CD4-positive, alpha-beta memory T cell (primary cell): ENCODE measurements around the gene PPP1R12B. TPM values are rescaled to one million over a fixed set of nuclear protein-coding genes. Genes with fewer than 3 reads are reported as not detected.
"Not testable (repeated sequence)": the region's sequence is repeated elsewhere in the genome, so short reads cannot be mapped to it uniquely, and the experiment has no call there.

Experiments
- CTCF ChIA-PET: fragments of 350-600 bp; sonication (Branson Sonifier 250); formaldehyde crosslinking; loops from one replicate; lab custom pipeline; 2021; ENCODE audit warnings: inconsistent platforms; ENCODE audit not compliant: partially characterized antibody; lab: Charles Lee
- POLR2A ChIA-PET: fragments of 350-600 bp; sonication (Branson Sonifier 250); formaldehyde crosslinking; loops from one replicate; lab custom pipeline; 2021; ENCODE audit not compliant: partially characterized antibody; lab: Charles Lee
- DNase-seq, 5 donors: peaks; one replicate each; pipeline versions ENCODE4 v3.0.0 to v3.0.0-alpha.2; 2020 to 2022; ENCODE audit warnings: mixed read lengths in 1 of 5
- H3K27ac ChIP-seq: one replicate; pipeline ENCODE4 v1.7.0; 2013; ENCODE audit warnings: low read depth, low read length
- H3K27me3 ChIP-seq: 2 replicates; pipeline ENCODE4 v1.7.0; 2013; ENCODE audit warnings: mild to moderate bottlenecking, low read length, moderate library complexity; ENCODE audit not compliant: insufficient read depth
- H3K36me3 ChIP-seq: 2 replicates; pipeline ENCODE4 v1.7.0; 2013; ENCODE audit warnings: mild to moderate bottlenecking, low read length, moderate library complexity; ENCODE audit not compliant: insufficient read depth
- H3K4me1 ChIP-seq: 2 replicates; pipeline ENCODE4 v1.7.0; 2013; ENCODE audit warnings: mild to moderate bottlenecking, low read length, moderate library complexity; ENCODE audit not compliant: insufficient read depth
- H3K4me3 ChIP-seq, 2 donors: one replicate each; pipeline ENCODE4 v1.7.0; 2013; ENCODE audit warnings: low read length in 2 of 2, mild to moderate bottlenecking in 1 of 2
- H3K9me3 ChIP-seq, 2 donors: one replicate each; pipeline ENCODE4 v1.7.0; 2013; ENCODE audit warnings: low read length in 2 of 2, control low read depth in 1 of 2; ENCODE audit not compliant: control insufficient read depth in 1 of 2
- H3K27ac Mint-ChIP-seq, 7 donors: one replicate each; pipeline ENCODE4 v1.8.0; 2020 to 2021; ENCODE audit warnings: mixed read lengths in 7 of 7, mild to moderate bottlenecking in 6 of 7, inconsistent platforms in 3 of 7, moderate library complexity in 3 of 7
- H3K27me3 Mint-ChIP-seq, 2 donors: one replicate each; pipeline ENCODE4 v1.8.0; 2020 to 2021; ENCODE audit warnings: mixed read lengths in 2 of 2
- H3K36me3 Mint-ChIP-seq, 2 donors: one replicate each; pipeline ENCODE4 v1.8.0; 2020 to 2021; ENCODE audit warnings: mixed read lengths in 2 of 2, inconsistent platforms in 1 of 2, mild to moderate bottlenecking in 1 of 2
- H3K4me1 Mint-ChIP-seq, 4 donors: one replicate each; pipeline ENCODE4 v1.8.0; 2020 to 2021; ENCODE audit warnings: mixed read lengths in 4 of 4, mild to moderate bottlenecking in 1 of 4
- H3K4me3 Mint-ChIP-seq, 8 donors: one replicate each; pipeline ENCODE4 v1.8.0; 2020 to 2021; ENCODE audit warnings: mixed read lengths in 8 of 8, mild to moderate bottlenecking in 7 of 8, moderate library complexity in 6 of 8, inconsistent platforms in 3 of 8
- H3K9me3 Mint-ChIP-seq, 8 donors: one replicate each; pipeline ENCODE4 v1.8.0; 2020 to 2021; ENCODE audit warnings: mixed read lengths in 8 of 8, mild to moderate bottlenecking in 5 of 8, inconsistent platforms in 3 of 8, moderate library complexity in 1 of 8
- intact Hi-C: fragments of 100-400 bp; cut with micrococcal nuclease; formaldehyde crosslinking; loops from one replicate; pipeline ENCODE4 v1.15.1; 2023
- polyA plus RNA-seq, 2 donors: library from polyadenylated mRNA; unstranded; fragments of 300-500 nt; fragmentation: Illumina TruSeq; gene quantifications; one replicate each; pipeline ENCODE4 v1.2.3, GENCODE V29; 2021
- total RNA-seq, 2 experiments: library from RNA; stranded (reverse); gene quantifications; one replicate each; pipeline ENCODE4 v1.2.3, GENCODE V29; 2021

The PPP1R12B gene
- total and polyA plus RNA-seq, 4 experiments from 2014 or later, result 1.9 to 33.7 (median 17.0) TPM

DNA sequence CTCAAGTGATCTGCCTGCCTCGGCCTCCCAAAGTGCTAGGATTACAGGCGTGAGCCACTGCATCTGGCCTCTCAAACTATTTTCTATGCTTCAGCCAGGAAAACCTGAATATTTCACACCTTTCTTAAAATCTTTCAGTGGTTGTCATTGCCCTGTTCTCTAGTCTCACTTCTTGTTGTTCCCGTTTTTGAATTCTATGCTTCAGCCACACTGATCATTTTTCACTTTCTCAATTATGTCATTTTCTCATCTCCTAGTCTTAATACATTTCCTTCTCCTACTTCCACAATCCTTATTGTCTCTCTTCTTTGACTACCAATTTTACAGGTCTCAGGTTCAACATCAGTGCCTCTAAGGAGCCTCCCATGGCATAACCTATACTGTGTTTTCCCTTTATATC lies 26.7 kb downstream of the PPP1R12B start:
- H3K9me3 Mint-ChIP-seq, CTCF ChIA-PET, H3K4me3 ChIP-seq, POLR2A ChIA-PET, H3K4me3 Mint-ChIP-seq, H3K36me3 Mint-ChIP-seq, H3K27me3 ChIP-seq, H3K9me3 ChIP-seq, intact Hi-C loops, H3K36me3 ChIP-seq, DNase-seq, H3K27me3 Mint-ChIP-seq, H3K4me1 ChIP-seq, H3K27ac ChIP-seq: not testable (repeated sequence)
- Mint-ChIP-seq H3K4me1 (peaks cover 14 to 24% (median 19%) of the 10 kb centered on the region in 4 donors), H3K27ac (peak overlapping the region in 2 of 7 donors; percentile 61 to 76)

DNA sequence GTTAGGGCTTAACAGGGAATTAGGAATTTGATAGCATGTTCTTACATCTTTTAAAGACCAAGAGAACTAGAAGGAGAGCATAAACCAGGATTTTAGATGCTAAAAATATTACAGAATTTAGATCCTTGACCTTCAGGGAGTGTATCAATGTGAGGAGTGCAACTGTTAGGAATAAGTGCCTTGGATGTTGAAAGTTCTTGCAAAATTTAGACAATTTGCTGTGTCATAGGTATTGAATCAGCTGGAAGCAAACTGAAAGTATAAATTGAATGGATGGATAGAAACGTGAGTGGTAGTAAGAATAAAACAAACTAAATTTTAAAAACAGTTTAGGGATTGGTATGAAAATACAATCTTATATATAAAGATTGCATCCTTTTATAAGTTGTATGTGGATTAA lies 27.7 kb downstream of the PPP1R12B start:
- no peak overlapping the region for H3K4me3 Mint-ChIP-seq
- peaks cover 0 to 4% of the 10 kb centered on the region in 2 donors for H3K36me3 Mint-ChIP-seq
- DNase-seq, result no peak

DNA sequence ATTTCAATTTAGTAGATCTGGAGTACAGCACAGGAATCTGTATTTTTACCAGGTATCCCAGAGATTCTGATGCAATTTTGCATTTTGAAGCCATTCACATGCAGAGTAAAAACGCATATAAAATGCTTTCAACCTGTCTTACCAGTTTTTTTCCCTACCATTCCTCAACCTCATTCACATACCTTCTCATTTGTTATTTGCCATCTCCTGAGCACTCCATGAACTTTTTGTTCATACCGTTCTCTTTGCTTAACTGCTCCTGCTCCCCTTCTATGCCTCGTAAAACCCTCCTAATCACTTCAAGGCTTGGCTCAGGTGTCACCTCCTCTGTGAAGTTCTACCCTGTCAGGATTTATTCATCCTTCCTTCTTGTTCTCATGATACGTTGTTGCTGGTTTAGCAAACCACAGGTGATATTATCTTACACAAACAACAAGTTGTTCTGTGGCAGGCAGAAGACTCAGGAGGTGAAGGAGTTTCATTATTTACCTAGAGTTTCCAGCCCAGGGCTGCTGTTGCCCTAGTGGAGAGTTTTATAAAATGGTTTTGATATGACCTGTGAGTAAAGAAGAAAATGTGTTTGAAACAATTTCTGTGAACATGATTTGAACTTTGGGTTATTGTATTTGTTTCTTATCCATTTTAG lies 31.5 kb downstream of the PPP1R12B start:
- H3K36me3 Mint-ChIP-seq, H3K27me3 Mint-ChIP-seq, H3K36me3 ChIP-seq, CTCF ChIA-PET, H3K27ac ChIP-seq, intact Hi-C loops, H3K9me3 Mint-ChIP-seq, H3K9me3 ChIP-seq, H3K27me3 ChIP-seq, H3K4me3 ChIP-seq: not testable (repeated sequence)
- H3K4me1 ChIP-seq, result peaks cover 16% of the 10 kb centered on the region
- peaks cover 21 to 38% (median 29%) of the 10 kb centered on the region in 4 donors for H3K4me1 Mint-ChIP-seq
- peak overlapping the region; percentile 5 to 93 (median 73) for H3K27ac Mint-ChIP-seq
- peak overlapping the region; percentile 10 to 84 (median 56) for H3K4me3 Mint-ChIP-seq
- POLR2A ChIA-PET, result interaction anchor here (1.2 kb wide), 1 partner anchor 31 kb away, joined by 4 read pairs; the partner anchor contains the start of gene PPP1R12B
- DNase-seq, result peak; percentile 27 to 57 (median 37)

More for the DNA sequence above, 27.7 kb downstream of the PPP1R12B start:
- Histone ChIP-seq H3K9me3 (no peaks in the 10 kb centered on the region), H3K27me3 (no peaks in the 10 kb centered on the region), H3K36me3 (no peaks in the 10 kb centered on the region), H3K27ac (no peak overlapping the region), H3K4me3 (no peak overlapping the region), H3K4me1 (peaks cover 16% of the 10 kb centered on the region)
- Mint-ChIP-seq H3K27ac (peak overlapping the region in 1 of 7 donors; percentile 6), H3K27me3 (no peaks in the 10 kb centered on the region), H3K9me3 (peaks cover 0 to 4% (median 0%) of the 10 kb centered on the region in 8 donors), H3K4me1 (peaks cover 21 to 33% (median 28%) of the 10 kb centered on the region in 4 donors)
- intact Hi-C loops, result no loop called here
- CTCF ChIA-PET, result interaction anchor here (0.6 kb wide), 1 partner anchor 343 kb away, joined by 3 read pairs; no protein-coding TSS in a partner anchor
- POLR2A ChIA-PET, result no interaction called here

DNA sequence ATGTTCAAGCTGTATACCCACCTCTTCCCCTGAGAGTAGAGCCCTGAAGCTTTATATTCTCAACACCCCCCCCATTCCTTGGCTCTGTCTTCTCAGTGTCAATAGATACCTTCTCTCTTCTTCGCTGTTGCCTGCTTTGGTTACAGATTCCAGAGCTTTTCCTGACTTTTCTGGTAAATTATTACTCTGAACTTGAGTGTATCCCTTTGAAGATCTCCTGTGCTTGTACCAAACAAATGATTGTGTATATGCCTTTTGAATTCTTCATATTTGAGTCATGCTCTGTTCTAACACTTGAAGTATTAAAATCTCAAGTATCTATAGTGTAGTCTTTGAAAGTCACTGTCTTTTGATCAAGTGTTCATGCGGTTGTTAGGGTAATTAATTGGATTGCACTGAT lies 32.0 kb downstream of the PPP1R12B start:
- peaks cover 18 to 34% (median 27%) of the 10 kb centered on the region in 4 donors for H3K4me1 Mint-ChIP-seq
- CTCF ChIA-PET, H3K27ac ChIP-seq, H3K9me3 ChIP-seq, H3K27me3 ChIP-seq, H3K9me3 Mint-ChIP-seq, H3K36me3 Mint-ChIP-seq, DNase-seq, H3K4me3 ChIP-seq, H3K36me3 ChIP-seq, intact Hi-C loops, H3K27me3 Mint-ChIP-seq: not testable (repeated sequence)
- POLR2A ChIA-PET, result interaction anchor here (1.2 kb wide), 1 partner anchor 32 kb away, joined by 4 read pairs; the partner anchor contains the start of gene PPP1R12B
- H3K4me3 Mint-ChIP-seq, result peak overlapping the region in 5 of 8 donors; percentile 10 to 78 (median 58)
- H3K4me1 ChIP-seq, result peaks cover 16% of the 10 kb centered on the region
- H3K27ac Mint-ChIP-seq, result peak overlapping the region in 5 of 7 donors; percentile 36 to 93 (median 76)

DNA sequence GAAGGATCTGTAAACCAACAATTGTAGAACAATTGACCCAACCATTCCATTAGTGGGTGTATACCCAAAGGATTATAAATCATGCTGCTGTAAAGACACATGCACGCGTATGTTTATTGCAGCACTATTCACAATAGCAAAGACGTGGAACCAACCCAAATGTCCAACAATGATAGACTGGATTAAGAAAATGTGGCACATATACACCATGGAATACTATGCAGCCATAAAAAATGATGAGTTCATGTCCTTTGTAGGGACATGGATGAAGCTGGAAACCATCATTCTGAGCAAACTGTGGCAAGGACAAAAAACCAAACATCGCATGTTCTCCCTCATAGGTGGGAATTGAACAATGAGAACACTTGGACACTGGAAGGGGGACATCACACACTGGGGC lies 33.4 kb downstream of the PPP1R12B start:
- intact Hi-C loops, H3K27me3 ChIP-seq, H3K9me3 ChIP-seq, H3K36me3 Mint-ChIP-seq, H3K9me3 Mint-ChIP-seq, H3K4me3 ChIP-seq, H3K27me3 Mint-ChIP-seq, H3K36me3 ChIP-seq, H3K27ac ChIP-seq, H3K27ac Mint-ChIP-seq, POLR2A ChIA-PET, H3K4me3 Mint-ChIP-seq, DNase-seq: not testable (repeated sequence)
- peaks cover 16% of the 10 kb centered on the region for H3K4me1 ChIP-seq
- H3K4me1 Mint-ChIP-seq, result peaks cover 16 to 30% (median 24%) of the 10 kb centered on the region in 4 donors
- CTCF ChIA-PET, result interaction anchor here (1.0 kb wide), 1 partner anchor 227 kb away, joined by 3 read pairs; no protein-coding TSS in a partner anchor

DNA sequence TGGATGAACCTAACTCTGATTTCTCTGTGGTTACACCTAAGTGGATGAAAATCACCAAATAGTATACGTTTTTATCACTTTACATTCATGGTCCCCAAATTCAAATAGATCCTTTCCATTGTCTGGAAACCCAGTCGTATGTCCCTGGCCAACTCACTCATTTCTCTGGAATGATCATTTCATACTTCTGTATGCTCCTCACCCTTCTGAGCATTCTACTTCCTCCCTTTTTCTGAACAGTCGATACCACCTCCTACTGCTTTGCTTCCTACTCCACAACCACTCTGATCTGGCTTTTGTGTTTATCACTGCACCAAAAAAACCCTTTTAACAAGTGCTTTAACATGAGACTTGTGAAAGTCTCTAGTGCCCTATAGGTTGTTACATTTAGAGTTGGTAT lies 47.3 kb downstream of the PPP1R12B start:
- POLR2A ChIA-PET, H3K4me3 Mint-ChIP-seq, CTCF ChIA-PET, H3K4me3 ChIP-seq, H3K9me3 ChIP-seq, H3K4me1 ChIP-seq, H3K27me3 Mint-ChIP-seq, H3K27ac ChIP-seq, H3K36me3 ChIP-seq, H3K36me3 Mint-ChIP-seq, H3K27me3 ChIP-seq, intact Hi-C loops, DNase-seq, H3K9me3 Mint-ChIP-seq: not testable (repeated sequence)
- H3K4me1 Mint-ChIP-seq, result peaks cover 0 to 13% (median 7%) of the 10 kb centered on the region in 4 donors
- peak overlapping the region in 1 of 7 donors; percentile 1 for H3K27ac Mint-ChIP-seq

DNA sequence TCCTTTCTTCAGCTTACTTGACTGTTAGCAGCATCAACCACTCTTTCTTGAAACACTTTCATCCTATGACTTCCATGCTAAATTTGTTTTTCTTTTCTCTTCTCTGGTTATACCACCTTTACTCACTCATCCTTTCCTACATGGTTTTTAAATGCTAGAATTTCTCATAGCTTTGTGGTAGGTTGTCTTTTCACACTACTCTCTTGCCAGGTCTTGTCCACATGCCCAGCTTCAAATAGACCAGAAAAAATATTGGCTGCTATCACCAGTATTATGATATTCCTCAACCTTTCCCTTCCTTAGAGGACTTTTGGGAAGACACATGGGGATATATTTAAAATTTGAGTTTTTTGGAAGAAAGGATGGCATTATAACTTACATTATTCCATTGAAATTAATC lies 48.8 kb downstream of the PPP1R12B start:
- CTCF ChIA-PET, result no interaction called here
- Mint-ChIP-seq H3K4me1 (peaks cover 0 to 13% (median 8%) of the 10 kb centered on the region in 4 donors), H3K36me3 (no peaks in the 10 kb centered on the region)

More for the DNA sequence above, 48.8 kb downstream of the PPP1R12B start:
- Mint-ChIP-seq H3K27me3 (no peaks in the 10 kb centered on the region), H3K4me3 (no peak overlapping the region), H3K27ac (no peak overlapping the region), H3K9me3 (no peaks in the 10 kb centered on the region)
- intact Hi-C loops, result no loop called here
- DNase-seq, result no peak
- Histone ChIP-seq H3K4me3 (no peak overlapping the region), H3K36me3 (no peaks in the 10 kb centered on the region), H3K4me1 (no peaks in the 10 kb centered on the region), H3K9me3 (no peaks in the 10 kb centered on the region), H3K27ac (no peak overlapping the region), H3K27me3 (no peaks in the 10 kb centered on the region)
- POLR2A ChIA-PET, result no interaction called here
